T-helper 22 cell (primary cell): ENCODE measurements around the gene TRIP6.

Source experiments
- DNase-seq: peaks from one replicate; pipeline ENCODE4 v3.0.0-alpha.2; 2020; ENCODE audit warnings: low read depth

The TRIP6 gene, protein sequence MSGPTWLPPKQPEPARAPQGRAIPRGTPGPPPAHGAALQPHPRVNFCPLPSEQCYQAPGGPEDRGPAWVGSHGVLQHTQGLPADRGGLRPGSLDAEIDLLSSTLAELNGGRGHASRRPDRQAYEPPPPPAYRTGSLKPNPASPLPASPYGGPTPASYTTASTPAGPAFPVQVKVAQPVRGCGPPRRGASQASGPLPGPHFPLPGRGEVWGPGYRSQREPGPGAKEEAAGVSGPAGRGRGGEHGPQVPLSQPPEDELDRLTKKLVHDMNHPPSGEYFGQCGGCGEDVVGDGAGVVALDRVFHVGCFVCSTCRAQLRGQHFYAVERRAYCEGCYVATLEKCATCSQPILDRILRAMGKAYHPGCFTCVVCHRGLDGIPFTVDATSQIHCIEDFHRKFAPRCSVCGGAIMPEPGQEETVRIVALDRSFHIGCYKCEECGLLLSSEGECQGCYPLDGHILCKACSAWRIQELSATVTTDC

DNA sequence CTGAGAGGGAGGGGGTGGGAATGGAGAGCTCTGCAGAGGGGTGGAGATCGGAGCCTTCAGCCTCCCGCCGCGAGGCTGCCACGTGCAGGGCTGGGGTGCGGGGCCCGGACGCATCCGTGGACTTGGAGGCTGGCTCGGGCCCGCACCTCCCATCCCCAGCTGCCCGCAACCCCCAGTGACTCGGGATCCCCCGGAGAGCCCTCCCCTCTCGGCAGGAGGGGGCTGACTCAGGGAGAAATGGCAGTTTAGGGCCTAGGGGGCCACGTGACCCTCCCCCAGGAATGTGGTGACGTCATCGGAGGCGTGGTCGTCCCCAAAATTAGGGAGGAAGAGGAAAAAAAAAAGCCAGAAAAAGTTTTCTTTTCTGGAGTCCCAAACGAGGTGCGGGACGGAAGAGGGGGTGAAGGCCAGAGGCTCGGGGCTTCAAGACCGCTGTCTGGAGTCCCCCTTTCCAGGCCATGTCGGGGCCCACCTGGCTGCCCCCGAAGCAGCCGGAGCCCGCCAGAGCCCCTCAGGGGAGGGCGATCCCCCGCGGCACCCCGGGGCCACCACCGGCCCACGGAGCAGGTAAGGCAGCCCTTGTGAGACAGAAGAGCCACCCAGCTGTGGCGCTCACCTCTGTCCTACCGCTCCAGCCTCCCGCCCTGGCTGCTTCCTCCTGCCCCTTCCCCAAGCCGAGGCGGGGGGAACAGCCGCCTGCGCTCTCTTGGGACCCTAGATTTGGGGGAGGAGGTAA is at the start of gene TRIP6:
Gene TRIP6 (plus strand): TSS at position 348 of the 736 bp plus-strand sequence. CDS start 111 bp downstream, at position 459.
- peak; percentile 27 for DNase-seq

DNA sequence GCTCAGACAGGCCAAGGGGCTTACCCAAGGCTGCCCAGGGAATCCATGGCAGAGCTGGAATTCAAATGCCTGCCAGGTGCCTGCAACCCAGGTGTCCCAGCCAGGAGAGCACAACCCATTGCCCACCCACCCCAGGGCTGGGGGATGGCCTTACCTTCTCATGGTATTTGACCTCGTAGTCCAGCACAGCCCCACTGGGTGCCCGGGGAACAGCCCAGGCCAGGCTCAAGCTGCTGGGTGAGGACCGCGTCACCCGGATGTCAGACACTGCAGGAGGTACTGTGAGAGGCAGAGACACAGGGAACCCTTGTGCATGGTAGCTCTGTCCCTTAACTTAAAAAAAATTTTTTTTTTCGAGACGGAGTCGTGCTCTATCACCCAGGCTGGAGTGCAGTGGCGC is 48.8 kb upstream of the TRIP6 start:
- DNase-seq = no peak

DNA sequence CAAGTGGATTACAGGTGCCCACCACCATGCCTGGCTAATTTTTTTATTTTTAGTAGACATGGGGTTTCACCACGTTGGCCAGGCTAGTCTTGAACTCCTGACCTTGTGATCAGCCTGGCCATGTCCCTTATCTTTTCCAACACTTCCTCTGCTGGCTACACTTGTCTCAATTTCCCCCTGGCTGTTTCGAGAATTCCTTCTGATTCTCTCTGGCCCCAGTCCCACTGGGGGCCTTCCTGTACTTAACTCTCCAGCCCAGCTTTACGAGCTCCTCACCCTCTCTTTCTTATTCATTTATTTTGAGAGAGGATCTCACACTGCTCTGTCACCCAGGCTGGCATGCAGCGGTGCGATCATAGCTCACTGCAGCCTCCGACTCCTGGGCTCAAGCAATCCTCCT is 48.4 kb upstream of the TRIP6 start:
- no peak for DNase-seq

DNA sequence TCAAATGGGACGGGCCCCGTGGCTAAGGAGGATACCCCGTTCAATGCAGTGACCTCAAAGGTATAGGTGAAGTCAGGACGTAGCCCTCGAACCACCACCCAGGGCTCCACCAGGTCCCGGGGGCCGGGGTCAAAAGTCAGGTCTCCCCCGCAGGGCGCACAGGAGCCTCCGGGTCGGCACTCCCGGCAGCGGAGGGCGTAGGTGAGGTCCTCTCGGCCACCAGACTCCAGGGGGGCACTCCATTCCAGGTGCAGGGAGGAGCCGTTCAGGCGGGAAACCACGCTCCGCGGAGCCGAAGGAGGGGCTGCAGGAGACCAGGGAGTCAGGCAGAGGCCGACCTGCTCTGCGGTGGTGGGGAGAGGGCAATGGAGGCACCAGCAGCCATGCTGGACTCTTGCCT is 47.6 kb upstream of the TRIP6 start:
- no peak for DNase-seq

DNA sequence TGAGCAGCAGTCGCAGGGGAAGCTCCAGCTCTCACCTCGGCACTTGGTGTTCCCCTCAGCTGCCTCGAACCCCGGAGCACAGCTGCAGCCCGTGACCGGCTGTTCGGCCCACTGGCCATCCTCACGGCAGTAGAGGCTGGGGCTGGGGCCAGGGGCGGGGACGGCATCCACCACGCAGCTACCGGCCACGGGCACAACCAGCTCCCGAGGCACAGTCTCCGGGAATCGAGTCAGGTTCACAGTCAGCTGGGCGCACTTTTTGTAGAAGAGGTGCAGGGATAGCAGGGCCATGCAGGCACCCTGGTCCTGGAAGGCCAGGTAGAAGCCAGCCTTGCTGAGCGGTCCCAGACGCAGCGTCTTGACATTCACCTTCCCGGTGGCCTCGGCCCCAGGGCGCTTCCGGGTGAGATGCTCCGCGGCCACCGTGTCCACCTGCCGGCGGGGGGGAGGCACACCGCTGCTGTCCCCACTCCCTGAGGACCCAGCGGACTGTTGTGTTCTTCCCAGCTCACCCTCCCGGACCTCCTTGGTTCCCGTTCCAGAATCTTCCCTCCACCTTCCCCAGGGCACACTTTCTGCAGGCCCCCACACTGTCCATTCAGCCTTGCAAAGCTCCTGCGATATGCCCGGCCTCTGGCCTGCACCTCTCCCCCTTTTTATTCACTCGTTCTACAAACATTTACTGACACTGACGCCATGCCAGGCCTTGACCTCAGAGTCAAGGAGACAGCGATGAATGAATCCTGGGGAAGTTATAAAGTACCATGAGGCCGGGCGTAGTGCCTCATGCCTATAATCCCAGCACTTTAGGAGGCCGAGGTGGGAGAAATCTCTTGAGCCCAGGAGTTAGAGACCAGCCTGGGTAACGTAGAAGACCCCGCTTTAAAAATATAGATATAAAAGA is 44.7 kb upstream of the TRIP6 start:
- no peak for DNase-seq

DNA sequence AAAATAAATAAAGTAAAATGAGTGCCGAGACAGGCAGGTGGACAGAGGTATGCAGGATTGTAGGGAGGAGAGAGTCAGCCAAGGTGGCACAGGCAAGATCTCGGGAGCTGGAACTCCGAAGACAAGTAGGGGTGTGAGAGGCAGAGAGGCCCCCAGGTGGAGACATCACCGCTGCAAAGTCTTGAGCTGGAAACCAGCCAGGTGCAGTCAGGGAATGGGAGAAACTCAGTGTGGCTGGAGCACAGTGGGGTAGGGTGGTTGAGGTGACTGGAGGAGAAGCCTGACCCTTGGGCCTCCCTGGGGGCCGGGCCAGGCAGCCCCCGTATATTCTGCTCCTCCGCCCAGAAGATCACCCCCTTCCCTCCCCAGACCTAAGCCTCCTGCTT is 44.1 kb upstream of the TRIP6 start:
- DNase-seq = no peak

DNA sequence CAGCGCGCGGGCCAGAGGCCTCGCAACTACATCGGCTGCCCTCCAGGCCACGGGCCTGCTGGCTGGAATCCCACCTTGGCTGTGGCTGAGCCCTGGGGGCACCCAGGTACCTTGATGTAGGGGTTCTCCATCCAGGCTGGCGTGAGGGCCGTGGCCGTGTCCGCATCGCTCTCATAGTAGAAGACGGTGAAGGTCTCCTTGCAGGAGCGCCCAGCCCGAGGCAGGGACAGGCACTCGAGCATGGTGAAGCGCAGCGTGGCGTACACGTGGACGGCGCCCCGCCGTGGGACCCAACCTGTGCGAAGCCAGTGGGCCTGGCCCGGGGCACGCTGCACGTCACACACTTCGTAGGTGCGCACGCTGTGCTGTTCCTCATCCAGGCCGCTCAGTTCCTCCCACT is 43.7 kb upstream of the TRIP6 start:
- no peak for DNase-seq

DNA sequence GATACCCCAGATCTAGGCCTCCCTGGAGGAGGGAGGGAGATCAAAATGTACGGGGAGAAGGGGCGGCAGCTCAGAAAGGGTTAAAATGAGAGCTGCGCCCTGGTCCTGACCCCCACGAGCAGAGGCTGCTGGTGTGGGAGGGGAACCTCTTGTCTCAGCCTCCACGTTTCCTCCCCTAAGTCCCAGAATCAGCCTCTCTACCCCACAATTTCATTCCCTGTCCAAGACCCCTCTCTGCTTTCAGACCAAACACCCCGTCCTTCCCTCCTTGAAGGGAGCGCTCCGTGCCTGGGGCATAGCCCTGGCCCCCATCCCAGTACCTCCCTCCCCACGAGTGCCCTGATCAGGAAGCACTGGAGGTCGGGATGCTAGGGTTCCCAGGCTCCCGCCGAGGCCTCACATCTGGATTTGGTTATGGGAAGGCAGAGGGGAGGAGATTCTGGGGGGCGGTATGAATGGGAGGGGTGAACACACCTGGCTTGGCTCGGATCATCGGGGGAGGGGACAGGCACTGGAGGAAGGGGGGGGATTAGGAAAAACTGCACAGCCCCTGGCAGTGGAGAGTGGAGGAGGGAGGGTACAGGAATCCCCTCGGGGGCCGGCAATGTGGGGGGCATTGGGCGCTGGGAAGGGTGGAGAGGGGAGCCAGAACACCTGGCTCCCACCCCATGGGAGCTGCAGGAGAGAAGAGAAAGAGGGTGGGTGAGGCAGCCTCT is 42.5 kb upstream of the TRIP6 start:
- DNase-seq = no peak

DNA sequence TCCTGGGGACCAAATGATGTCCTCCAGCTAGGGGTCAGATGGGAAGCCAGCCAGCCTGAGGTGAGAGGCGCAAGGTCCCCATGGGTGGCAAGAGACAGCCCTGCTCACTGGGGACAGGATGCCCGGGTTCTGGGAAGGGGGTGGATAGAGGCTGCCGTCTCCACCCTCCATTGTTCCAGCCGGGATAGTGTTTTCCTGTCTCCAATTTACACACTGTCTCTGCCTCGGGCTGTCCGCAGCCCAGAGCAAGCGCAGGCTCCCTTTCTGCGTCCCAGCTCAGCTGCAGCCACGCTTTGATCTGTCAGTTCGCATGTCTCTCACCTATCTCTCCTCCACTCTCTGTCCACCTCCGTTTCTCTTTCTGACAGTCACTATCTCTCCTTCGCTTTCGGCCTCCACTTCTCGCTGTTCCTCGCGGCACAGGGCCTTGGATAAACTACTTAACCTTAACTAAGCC is 41.9 kb upstream of the TRIP6 start:
- no peak for DNase-seq

DNA sequence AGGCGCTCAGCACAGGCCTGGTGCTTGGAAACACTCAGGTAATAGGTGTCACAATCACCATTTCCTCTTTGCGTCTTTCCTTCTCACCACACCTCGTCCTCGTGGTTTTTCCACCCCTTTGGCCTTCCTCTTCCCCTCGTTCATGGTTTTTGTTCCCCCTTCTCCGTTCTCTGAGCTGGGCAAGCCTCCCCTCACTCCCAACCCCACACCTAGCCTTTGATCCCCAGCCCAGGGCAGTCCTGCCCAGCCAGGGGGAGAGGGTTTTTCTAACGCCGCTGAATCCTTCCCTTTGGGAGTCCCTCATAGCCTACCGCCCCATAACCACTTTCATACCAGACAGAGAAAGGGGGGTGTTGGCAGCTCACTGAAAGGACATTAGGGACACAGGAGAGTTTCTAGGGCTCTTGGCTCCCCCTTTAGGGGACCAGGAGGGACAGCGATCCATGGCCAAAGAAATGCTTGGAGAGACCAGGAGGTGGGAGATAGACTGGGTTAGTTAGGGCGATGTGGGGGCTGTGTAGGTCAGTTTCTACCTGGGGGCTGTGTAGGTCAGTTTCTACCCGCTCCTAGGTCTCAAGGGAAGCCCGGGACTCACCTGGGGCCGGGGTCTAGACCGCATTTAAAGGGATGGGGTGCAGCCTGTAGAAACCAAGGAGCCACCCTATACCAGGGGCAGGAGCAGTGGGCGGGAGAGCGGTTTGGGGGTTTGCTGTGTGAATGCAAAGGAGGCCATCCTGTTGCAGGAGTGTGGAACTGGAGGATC is 41.3 kb upstream of the TRIP6 start:
- no peak for DNase-seq

DNA sequence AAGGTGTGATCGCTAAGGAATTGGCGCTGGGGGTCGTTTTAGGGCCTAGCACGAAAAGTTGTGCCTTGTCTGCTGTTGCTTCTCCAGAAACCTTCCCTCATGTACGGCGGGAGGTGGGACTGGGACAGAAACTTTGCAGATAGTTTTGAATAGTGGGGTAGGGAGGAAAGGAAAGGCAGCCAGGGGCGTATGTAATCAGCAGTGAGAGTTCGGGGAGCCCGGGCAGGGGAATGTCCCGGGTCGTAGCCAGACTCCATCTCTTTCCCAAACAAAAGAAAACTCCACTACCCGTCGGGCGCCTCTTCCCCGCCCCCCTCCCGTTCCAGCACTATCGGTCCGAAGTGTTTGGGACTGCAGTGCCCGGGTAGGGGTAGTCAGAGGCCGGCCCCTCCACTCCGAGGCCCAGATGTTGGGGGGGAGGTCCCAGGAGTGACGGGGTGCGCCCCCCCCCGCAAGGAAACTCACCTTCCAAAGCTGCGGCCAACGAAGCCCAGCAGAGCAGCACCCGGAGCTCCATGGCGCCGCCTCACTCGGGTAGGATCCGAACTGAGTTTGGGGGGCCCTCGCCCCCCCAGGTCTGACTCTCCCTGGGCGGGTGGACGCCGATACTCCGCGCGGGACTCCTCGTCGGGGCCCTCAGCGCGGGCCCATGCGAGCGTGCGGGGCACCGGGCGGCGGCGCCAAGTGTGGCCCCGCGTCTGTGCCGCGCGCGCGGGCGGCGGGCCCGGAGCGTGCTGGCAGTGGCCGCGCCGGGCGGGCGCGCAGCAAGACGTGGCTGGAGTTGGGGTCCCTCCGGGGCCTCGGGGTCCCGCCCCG is 40.5 kb upstream of the TRIP6 start:
- DNase-seq = no peak

DNA sequence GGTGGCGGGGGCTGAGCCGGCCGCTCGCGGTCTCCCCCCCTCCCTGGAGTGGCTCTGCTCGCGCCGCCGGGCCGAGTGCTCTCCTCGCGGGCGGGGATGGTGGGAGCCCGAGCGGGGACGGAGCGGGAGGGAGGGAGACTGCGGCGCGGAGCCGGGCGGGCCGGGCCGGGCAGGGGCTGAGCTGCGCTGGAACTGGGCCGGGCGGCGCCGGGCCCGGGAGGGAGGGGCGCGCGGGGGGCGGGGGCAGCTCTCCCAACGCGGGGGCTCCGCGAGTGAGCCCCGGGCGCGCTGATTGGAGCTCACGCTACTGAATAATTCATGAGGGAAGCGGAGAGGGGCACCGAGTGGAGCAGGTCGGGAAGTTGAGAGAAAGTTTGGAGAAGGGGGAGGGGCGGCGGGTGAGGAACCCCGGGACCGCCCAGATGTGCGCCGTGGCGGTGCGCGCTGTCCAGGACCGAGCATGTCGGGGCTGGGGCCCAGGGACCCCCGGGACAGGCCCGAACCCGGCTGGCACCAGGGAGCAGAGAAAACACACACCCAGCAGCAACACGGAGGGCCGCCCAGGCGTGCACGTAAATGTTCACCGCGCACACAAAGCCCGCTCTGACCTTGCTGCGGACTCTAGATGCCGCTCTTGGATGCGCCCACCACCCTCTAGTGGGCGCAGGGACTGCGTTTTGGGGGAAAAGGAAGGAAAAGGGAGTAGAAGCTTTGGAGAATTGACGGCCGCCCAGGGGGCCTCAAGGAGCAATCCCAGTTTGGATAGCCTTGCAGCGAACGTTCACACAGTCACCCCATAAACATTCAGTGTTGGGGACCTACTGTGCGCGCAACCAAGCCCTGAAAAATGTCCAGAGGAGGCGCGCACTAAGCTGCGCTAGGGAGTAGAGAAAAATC is 39.6 kb upstream of the TRIP6 start, which contains the start of gene EPHB4:
Gene EPHB4 (minus strand): TSS at position 194 of the 897 bp plus-strand sequence. CDS start 493 bp downstream, outside the sequence.
- DNase-seq = no peak

DNA sequence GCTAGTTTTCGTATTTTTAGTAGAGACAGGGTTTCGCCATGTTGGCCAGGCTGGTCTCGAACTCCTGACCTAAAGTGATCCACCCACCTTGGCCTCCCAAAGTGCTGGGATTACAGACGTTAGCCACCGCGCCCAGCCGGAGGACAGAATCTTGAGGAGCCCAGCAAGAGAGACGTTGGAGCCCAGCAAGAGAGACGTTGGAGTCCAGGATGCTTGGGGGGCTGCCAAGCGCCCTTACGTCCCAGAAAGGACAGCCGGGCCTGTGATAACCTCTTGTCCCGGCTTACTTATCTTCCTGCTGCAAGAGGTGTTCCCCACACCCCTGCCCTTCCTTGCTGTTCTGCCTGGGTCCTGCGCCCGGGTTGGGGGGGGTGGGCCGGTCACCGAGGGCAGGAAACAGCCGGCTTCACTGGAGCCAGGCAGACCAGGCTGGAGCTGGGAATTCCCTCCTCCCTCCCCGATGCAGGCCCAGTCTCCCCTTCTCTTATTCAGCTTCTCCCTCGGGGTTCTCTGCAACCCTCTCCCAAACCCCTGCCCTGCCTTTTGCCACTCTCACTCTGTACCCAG is 38.0 kb upstream of the TRIP6 start:
- DNase-seq = no peak

DNA sequence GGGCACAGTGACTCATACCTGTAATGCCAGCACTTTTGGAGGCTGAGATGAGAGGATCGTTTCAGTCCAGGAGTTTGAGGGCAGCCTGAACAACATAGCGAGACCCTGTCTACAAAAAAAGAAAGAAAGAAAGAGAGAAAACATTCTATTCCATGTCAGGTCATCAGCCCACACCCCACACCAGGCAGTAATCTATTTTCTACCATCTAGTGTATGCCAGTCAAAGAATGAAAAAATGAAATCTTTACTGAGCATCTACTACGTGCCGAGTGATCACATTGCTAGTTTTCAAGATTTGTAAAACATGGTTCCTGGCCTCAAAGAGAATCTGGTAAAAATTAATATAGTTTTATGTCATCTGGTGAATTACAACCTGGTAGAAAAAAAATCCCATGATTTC is 36.8 kb upstream of the TRIP6 start:
- no peak for DNase-seq

DNA sequence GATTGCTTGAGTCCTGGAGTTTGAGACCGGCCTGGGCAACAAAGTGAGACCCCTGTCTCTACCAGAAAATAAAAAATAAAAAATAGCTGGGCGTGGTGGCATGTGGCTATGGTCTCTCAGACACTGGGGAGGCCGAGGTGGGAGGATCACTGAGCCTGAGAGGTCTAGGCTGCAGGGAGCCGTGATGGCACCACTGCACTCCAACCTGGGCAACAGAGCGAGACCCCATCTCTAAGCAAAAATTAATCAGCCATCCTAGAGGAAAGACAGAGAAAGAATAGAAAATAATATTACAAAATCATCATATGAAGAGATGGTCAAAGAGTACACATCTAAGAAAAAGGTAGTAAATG is 34.9 kb upstream of the TRIP6 start:
- DNase-seq = no peak

DNA sequence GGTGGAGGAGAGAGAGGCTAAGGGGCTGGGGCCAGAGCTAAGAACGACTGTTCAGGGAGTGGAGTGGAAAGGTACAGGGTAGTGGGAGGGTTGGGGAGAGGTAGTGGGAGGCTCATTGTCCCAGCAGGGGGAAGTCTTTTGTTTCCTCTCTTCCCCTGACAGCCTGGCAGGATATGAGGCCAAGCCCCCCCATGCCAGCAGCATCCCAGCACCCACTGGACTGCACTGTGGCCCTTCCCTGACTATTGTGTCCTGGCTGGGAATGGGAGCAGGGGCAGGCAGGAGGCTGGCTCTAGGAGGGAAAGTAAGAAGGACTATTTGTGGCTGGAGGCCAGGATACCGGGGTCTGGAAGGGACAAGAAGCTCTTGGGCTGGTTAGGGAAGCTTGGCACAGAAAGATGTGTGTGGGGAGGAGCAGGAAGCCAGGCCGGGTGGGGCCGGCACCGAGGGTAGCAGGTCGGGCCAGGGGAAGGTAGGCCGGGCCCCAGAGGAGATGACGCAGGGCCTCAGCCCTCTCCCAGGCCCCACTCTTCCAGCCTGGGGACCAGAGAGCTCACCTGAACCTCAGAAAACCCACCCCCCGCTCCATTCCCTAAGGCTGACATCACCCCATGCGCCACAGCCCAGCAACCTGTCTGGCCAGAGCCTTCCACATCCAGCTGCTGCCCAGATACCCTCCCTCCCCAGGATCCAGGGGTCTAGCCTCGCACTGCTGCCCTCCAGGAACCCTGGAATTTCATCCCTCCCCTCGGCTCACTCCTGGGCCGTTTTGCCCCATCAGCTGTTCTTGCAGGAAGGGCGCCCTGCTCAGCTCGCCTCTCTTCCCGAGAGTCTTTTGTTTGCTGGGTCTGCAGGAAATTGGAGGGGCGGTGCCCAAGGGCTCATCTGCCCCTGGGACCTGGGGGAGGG is 31.0 kb upstream of the TRIP6 start:
- DNase-seq = no peak

DNA sequence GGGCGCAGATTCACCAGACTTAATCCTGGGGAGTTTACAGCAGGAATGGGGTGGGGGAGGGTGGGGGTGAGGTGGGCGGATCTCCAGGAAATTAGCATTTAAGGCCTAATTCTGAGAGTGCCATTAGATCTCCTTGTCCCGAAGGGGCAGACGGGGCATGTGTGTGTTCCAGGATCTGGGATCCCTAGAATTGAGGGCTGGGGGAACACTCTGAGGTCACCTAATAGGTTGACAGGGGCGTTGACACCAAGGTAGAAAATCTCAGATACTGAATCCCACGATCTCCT is 30.4 kb upstream of the TRIP6 start:
- no peak for DNase-seq
